Activated CD8-positive, alpha-beta memory T cell treated with anti-CD3 and anti-CD28 coated beads for 48 hours (primary cell): ENCODE data around the gene LACRT.
"Not testable (repeated sequence)": the region's sequence is repeated elsewhere in the genome, so short reads cannot be mapped to it uniquely, and the experiment has no call there.

Source experiments
- DNase-seq, 3 experiments: peaks; one replicate each; pipeline ENCODE4 v3.0.0-alpha.2; 2020; ENCODE audit warnings: low read depth in 2 of 3, low spot score in 2 of 3

LACRT gene

GRCh38 chr12:54639112-54639511 lies 4.4 kb upstream of the LACRT start:
- DNase-seq = not testable (repeated sequence)

DNA sequence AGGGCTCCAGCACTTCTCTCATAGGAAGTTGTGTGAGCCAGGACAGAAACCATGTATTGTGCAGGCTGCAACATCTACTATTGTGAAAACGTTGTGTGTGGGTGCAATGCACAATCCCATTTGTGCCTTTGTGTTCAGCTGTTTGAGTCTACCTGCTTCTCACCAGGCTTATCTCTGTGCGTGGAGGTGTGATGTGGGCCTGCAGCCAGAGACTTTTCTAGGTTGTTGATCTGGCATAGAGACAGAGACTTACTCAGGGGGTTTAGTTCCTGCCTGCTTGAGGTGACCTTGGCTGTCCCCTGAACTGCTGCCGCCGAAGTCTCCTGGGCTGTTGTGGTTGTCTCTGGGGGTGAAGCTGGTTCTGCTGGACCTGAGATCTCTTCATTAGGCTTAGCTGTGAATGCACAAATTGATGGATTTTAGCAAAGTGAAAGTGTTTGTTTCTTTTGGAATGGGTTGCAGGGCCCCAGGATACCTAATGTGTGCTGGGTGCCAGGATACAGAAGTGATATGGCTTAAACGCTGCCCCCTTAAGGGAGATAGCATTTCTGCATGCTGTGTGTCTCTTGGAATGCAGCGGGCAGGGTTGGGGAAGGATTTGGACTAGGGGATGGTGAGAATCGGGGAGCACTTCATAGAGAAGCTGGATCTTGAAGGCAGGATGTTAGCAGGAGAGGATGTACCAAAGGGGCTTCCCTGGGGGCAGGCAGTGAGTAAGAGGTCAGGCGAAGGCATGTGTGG lies 2.5 kb downstream of the LACRT start:
- no peak for DNase-seq

GRCh38 chr12:54631551-54631950 lies 3.1 kb downstream of the LACRT start:
- DNase-seq = no peak

DNA sequence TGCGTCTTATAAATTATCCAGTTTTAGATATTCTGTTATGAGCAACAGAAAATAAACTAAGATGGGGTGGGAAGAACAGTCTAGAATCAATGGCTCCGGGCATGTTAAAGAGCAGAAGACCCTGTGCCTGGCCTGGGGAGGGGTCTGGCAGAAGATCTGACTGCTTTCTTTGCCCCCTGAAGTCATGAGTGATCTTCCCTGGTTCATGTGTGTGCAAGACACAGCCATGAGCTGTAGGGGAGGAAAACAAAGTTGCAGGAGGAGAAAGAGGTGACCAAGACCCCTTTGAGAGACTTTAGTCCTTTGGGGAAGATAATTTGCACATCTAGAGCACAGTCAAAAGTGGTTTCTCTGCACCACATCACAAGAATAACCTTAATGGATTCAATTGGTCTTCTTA lies 4.8 kb downstream of the LACRT start:
- no peak for DNase-seq

DNA sequence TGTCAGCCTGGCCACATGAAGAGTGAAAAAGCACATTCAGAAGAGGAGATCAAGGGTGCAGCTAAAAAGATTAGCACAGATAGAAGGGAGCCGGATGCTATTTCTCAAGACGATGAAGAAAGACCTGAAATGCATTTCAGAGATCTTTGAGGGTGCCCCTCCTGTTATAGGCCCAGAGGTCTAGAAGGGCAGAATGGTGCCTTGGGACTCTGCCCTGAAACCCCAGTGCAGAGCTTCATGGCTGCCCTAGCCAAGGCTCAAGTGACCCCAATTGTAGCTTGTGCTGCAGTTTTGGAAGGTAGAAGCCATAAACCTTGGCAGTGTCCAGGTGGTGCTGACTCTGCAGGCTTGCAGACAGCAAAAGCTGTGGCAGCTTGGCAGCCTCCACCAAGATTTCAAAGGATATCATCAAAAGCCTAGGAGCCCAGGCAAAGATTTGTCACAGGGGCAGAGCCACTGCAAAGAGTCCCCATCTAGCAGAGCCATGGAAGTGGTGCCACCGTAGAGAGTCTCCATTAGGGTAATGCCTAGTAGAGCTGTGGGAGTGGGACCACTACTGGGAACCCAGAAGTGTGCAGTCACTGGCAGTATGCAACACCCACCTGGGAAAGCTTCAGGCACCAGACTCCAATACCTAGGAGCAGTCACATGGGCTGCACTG lies 6.4 kb downstream of the LACRT start:
- no peak for DNase-seq

GRCh38 chr12:54627304-54627703 lies 7.4 kb downstream of the LACRT start:
- no peak for DNase-seq

- no peak for DNase-seq
Measured at GRCh38 chr12:54625598-54625997, 9.1 kb downstream of the LACRT start.

- no peak for DNase-seq
Measured at GRCh38 chr12:54624315-54625279, 10.1 kb downstream of the LACRT start.

DNA sequence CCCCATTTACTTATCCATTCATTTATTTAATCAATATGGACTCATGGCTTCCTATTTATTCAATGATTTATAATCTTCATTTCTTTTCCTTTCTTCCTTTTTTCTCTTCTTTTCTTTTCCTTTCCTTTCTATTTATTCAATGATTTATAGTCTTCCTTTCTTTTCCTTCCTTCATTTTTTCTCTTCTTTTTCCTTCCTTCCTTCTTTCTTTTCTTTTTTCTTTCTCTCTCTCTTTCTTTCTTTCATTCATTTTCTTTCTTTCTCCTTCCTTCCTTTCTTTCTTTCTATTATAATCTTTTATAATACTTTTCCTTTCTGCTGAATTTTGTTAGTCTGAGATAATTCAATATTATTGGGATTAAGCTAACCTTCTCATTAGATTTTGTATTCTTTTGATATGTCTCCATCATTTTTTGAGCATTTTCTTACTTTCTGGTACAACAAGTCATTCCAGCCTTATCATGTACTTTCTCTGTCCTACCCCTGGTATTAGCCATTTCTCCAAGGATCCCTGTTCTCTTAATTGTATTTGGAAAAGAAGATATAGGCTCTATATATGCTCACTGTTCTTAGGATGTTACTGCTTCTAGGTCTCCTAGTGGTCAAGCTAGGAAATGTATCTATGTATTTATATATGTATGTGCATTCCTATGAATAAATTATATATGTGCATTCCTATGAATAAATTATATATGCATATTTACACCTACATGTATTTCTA lies 12.1 kb downstream of the LACRT start:
- no peak for DNase-seq

GRCh38 chr12:54616933-54617680 lies 17.6 kb downstream of the LACRT start:
- no peak for DNase-seq

- DNase-seq = no peak
Measured at GRCh38 chr12:54612225-54612750, 22.4 kb downstream of the LACRT start.

DNA sequence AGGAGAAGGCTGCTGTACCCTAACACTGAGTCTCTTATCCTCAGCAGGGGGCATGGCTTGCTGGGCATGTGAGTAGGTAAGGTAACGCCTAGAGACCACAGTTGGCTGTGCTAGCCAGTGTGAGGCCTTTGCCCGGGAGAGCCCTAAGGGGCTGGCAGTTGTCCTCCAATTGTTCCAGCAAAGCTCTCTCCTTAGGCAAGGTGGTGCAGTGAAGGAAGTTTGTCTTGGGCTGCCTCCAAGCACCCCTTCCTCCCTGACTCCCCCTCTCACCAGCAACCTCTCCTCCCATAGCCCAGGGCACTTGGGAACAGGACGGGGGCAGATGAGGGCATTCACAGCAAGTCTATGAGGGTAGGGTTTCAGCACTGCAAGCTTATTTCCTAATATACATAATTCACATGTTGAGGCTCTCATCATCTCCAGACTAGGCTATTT lies 23.0 kb downstream of the LACRT start:
- DNase-seq = no peak

- no peak for DNase-seq
Measured at GRCh38 chr12:54608769-54609168, 25.9 kb downstream of the LACRT start.

DNA sequence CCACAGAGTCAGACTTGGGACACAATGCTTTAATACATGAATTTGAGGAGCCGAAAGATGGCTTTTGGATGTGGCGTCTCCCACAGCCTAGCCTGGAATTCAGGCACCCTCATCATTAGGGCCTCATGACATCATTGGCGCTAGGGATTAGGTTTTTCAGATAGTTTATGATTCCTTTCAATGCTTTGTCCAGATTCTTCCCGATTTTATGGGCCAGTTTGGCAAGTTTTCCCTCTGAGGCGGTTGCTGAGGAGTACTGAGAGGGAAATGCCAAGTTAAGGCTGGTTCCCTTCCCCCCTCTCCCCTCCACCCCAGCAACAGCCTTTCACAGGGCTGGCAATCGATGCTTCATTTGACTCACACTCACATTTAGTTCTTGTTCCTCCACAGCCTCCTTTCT lies 26.5 kb downstream of the LACRT start:
- no peak for DNase-seq

DNA sequence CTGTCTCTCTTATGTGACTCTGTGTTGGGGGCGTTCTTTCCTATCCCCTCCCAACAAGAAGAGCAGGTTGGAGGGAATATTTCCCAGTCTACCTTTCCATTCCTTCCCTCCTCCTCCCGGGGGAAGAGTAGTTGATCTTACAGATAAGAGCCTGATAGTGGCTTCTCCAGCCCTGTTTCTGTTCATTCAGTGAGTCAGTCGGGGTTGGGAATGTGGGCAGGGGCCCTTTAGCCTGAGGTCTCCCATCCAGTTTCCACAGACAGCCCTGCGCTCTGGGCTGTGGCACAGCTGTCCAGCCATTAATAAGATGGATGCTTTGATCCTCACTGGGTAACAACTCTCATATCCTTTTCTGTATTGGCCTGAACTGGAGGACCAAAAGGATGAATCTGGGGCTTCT lies 28.1 kb downstream of the LACRT start:
- DNase-seq = no peak

DNA sequence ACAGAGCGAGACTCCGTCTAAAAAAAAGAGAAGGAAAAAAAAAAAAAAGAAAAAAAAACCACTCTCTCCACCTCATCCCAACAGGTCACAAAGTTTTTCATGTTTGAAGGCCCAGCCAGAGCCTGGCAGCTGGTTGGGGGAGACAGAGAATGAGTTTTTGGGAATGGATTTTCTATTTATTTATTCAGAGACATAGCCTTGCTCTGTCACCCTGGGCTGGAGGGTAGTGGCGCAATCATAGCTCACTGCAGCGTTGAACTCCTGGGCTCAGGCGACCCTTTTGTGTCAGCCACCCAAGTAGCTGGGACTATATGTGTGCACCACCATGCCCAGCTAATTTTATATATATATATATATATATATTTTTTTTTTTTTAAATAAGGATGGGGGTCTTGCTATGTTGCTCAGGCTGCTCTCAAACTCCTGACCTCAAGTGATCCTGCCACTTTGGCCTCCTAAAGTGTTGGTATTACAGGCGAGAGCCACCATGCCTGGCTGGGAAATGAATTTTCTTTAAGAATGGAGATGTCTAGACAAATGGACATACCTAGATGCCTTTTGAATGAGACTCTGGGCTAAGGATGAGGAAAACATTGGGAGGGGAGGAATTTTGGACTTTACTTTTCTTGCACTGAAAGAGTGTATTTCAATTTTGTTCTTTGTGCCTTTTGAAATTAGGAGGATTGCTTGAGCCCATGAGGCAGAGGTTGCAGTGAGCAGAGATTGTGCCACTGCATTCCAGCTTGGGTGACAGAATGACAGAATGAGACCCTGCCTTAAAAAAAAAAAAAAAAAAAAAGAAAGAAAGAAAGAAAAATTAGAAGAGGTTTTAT lies 29.3 kb downstream of the LACRT start:
- no peak for DNase-seq

DNA sequence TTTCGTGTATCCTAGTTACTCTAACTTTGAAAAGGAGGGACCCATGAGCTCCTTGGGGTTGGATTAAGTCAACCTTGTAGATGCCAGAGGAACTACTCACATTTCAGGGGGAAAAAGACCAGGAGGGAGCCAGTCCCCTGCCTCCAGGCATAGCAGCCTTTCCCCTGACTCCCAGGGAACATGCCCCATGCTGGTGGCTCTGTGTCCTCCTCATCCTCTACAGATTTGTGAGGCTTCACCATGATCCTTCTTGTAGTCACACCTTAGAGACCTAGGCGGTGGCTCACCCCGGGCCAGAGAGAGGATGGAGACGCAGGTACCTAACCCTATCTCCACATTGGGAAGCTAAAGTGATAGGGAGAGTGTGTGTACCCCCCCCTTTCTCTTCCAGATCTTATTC lies 30.3 kb downstream of the LACRT start:
- no peak for DNase-seq

GRCh38 chr12:54603872-54604271 lies 30.8 kb downstream of the LACRT start:
- no peak for DNase-seq

- peak in 1 of 3 experiments; percentile 42 for DNase-seq
Measured at GRCh38 chr12:54603173-54603814, 31.4 kb downstream of the LACRT start.
